ENCODE results near the gene WDFY4. TPM values are rescaled to one million over a fixed set of nuclear protein-coding genes. Genes with fewer than 3 reads are reported as not detected.

The WDFY4 gene
- total and polyA plus RNA-seq, 2 donors (not counting 1 experiment from before 2014, with no cell fraction given): 0.06 to 0.66 TPM

DNA sequence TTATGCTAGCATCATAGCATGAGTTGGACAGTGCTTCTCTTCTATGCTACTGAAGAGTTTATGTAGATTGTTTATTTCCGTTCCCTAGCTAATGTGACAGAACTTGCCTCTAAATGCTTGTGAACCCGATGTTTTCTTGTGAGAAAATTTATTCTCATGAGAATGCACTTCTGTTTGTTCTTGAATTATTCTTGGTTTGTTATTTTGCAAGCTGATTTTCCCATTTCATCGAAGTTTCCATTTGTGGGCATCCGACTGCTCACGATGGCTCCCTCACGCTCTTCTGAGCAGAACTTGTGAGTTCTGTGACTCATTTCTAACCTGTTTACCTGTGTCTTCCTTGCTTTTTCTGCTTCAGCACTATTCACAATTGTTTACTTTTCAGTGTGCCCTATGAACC, 59.9 kb downstream of the WDFY4 start:
- no peak for TF ChIP-seq EZH2 (IDR thresholded peaks at IDR 0.05; ENCODE audit: low read length, missing control alignments)
- TF ChIP-seq, protein P1, sequence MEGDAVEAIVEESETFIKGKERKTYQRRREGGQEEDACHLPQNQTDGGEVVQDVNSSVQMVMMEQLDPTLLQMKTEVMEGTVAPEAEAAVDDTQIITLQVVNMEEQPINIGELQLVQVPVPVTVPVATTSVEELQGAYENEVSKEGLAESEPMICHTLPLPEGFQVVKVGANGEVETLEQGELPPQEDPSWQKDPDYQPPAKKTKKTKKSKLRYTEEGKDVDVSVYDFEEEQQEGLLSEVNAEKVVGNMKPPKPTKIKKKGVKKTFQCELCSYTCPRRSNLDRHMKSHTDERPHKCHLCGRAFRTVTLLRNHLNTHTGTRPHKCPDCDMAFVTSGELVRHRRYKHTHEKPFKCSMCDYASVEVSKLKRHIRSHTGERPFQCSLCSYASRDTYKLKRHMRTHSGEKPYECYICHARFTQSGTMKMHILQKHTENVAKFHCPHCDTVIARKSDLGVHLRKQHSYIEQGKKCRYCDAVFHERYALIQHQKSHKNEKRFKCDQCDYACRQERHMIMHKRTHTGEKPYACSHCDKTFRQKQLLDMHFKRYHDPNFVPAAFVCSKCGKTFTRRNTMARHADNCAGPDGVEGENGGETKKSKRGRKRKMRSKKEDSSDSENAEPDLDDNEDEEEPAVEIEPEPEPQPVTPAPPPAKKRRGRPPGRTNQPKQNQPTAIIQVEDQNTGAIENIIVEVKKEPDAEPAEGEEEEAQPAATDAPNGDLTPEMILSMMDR (conservative IDR thresholded peaks at IDR 0.05 in 1 of 2, IDR thresholded peaks at IDR 0.05 in 1 of 2; ENCODE audit: low read depth in 1 of 2, low read length in 2 of 2): no peak
- no peaks in the 10 kb centered on the region for H4K20me1 ChIP-seq (ENCODE audit: control insufficient read depth, extremely low read depth, insufficient read depth, low read length)
- no peaks in the 10 kb centered on the region for H3K79me2 ChIP-seq (ENCODE audit: control insufficient read depth, insufficient read depth, low read length)
- no peaks in the 10 kb centered on the region for H3K36me3 ChIP-seq (ENCODE audit: control insufficient read depth, insufficient read depth, low read length)
- DNase-seq (ENCODE audit: low read depth in 2 of 2): no peak
- H3K9me3 ChIP-seq (ENCODE audit: control insufficient read depth, insufficient read depth, low read depth, low read length): no peaks in the 10 kb centered on the region
- no peaks in the 10 kb centered on the region for H3K27me3 ChIP-seq (ENCODE audit: control insufficient read depth, insufficient read depth, low read length)
- H3K27ac ChIP-seq (ENCODE audit: insufficient read depth, low read length): no peak overlapping the region
- H3K4me1 ChIP-seq (ENCODE audit: control insufficient read depth, extremely low read depth, insufficient read depth, low read length): no peaks in the 10 kb centered on the region
- no peak overlapping the region for H3K4me3 ChIP-seq (replicated peaks in 1 of 4; ENCODE audit: control extremely low read depth in 1 of 4, insufficient read depth in 1 of 4, low read depth in 3 of 4, low read length in 4 of 4)
- no peak overlapping the region for H2AFZ ChIP-seq (ENCODE audit: low read length)
- no peak overlapping the region for H3K4me2 ChIP-seq (ENCODE audit: extremely low read depth, insufficient read depth, low read length)
- no peak overlapping the region for H3K9ac ChIP-seq (ENCODE audit: insufficient read depth, low read length)

- TF ChIP-seq, protein P1 (conservative IDR thresholded peaks at IDR 0.05 in 1 of 2, IDR thresholded peaks at IDR 0.05 in 1 of 2; ENCODE audit: low read depth in 1 of 2, low read length in 2 of 2): no peak
- no peak for TF ChIP-seq EZH2 (IDR thresholded peaks at IDR 0.05; ENCODE audit: low read length, missing control alignments)
- Histone ChIP-seq H3K9ac (ENCODE audit: insufficient read depth, low read length) (no peak overlapping the region), H3K4me1 (ENCODE audit: control insufficient read depth, extremely low read depth, insufficient read depth, low read length) (no peaks in the 10 kb centered on the region), H3K9me3 (ENCODE audit: control insufficient read depth, insufficient read depth, low read depth, low read length) (no peaks in the 10 kb centered on the region), H3K27ac (ENCODE audit: insufficient read depth, low read length) (no peak overlapping the region), H3K36me3 (ENCODE audit: control insufficient read depth, insufficient read depth, low read length) (no peaks in the 10 kb centered on the region), H3K4me3 (replicated peaks in 1 of 4; ENCODE audit: control extremely low read depth in 1 of 4, insufficient read depth in 1 of 4, low read depth in 3 of 4, low read length in 4 of 4) (no peak overlapping the region), H3K4me2 (ENCODE audit: extremely low read depth, insufficient read depth, low read length) (no peak overlapping the region), H3K27me3 (ENCODE audit: control insufficient read depth, insufficient read depth, low read length) (peaks cover 3% of the 10 kb centered on the region), H2AFZ (ENCODE audit: low read length) (no peak overlapping the region), H4K20me1 (ENCODE audit: control insufficient read depth, extremely low read depth, insufficient read depth, low read length) (no peaks in the 10 kb centered on the region), H3K79me2 (ENCODE audit: control insufficient read depth, insufficient read depth, low read length) (no peaks in the 10 kb centered on the region)
- no peak for DNase-seq (ENCODE audit: low read depth in 2 of 2)
Observed at GRCh38 chr10:48745662-48746245, 61.1 kb downstream of the WDFY4 start.

GRCh38 chr10:48748573-48748972, 63.9 kb downstream of the WDFY4 start:
- DNase-seq (ENCODE audit: low read depth in 2 of 2): no peak
- H3K36me3 ChIP-seq (ENCODE audit: control insufficient read depth, insufficient read depth, low read length): no peaks in the 10 kb centered on the region
- H4K20me1 ChIP-seq (ENCODE audit: control insufficient read depth, extremely low read depth, insufficient read depth, low read length): no peaks in the 10 kb centered on the region
- no peaks in the 10 kb centered on the region for H3K4me1 ChIP-seq (ENCODE audit: control insufficient read depth, extremely low read depth, insufficient read depth, low read length)
- no peak overlapping the region for H3K4me3 ChIP-seq (replicated peaks in 1 of 4; ENCODE audit: control extremely low read depth in 1 of 4, insufficient read depth in 1 of 4, low read depth in 3 of 4, low read length in 4 of 4)
- no peak overlapping the region for H2AFZ ChIP-seq (ENCODE audit: low read length)
- H3K9me3 ChIP-seq (ENCODE audit: control insufficient read depth, insufficient read depth, low read depth, low read length): no peaks in the 10 kb centered on the region
- TF ChIP-seq, protein P1 (conservative IDR thresholded peaks at IDR 0.05 in 1 of 2, IDR thresholded peaks at IDR 0.05 in 1 of 2; ENCODE audit: low read depth in 1 of 2, low read length in 2 of 2): no peak
- no peak for TF ChIP-seq EZH2 (IDR thresholded peaks at IDR 0.05; ENCODE audit: low read length, missing control alignments)
- no peak overlapping the region for H3K27ac ChIP-seq (ENCODE audit: insufficient read depth, low read length)
- H3K79me2 ChIP-seq (ENCODE audit: control insufficient read depth, insufficient read depth, low read length): no peaks in the 10 kb centered on the region
- no peak overlapping the region for H3K4me2 ChIP-seq (ENCODE audit: extremely low read depth, insufficient read depth, low read length)
- no peak overlapping the region for H3K9ac ChIP-seq (ENCODE audit: insufficient read depth, low read length)
- H3K27me3 ChIP-seq (ENCODE audit: control insufficient read depth, insufficient read depth, low read length): peaks cover 5% of the 10 kb centered on the region
